Measurements from ENCODE around the gene FYTTD1.

DNA sequence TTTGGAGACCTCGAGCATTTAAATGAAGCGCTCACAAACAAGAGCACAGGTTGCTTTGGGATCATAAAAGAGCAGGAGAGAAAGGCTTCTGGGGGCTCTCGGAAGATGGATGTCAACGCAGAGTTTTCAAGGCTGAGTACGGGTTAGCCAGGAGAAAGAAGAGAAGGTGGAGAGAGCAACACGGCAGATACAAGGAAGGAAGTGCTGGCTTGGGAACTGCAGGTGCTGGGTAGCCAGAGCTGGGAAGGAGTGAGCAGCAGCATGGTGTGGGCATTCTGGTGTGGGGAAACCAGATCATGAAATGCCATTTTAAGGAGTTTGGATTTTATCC lies 12.4 kb upstream of the FYTTD1 start:
- TF ChIP-seq MAX (IDR thresholded peaks at IDR 0.05) (no peak; the same call in 1 of the 2 replicates), CTCF (IDR thresholded peaks at IDR 0.05) (no peak), EP300 (IDR thresholded peaks at IDR 0.05) (no peak), ZSCAN20 (CRISPR knock-in tag; IDR thresholded peaks at IDR 0.05) (no peak), MYC (IDR thresholded peaks at IDR 0.05; ENCODE audit: borderline replicate concordance, low read length) (no peak)

Measured in A549 (cell line).